ENCODE results near the gene UNC5B.

Gene UNC5B

GRCh38 chr10:71254834-71255549 lies 42.6 kb downstream of the UNC5B start:
- no peak overlapping the region for H3K4me3 ChIP-seq (ENCODE audit: control insufficient read depth in 1 of 7, extremely low read depth in 1 of 7, insufficient read depth in 4 of 7, low read depth in 2 of 7, low read length in 6 of 7)
- no peaks in the 10 kb centered on the region for H3K9me3 ChIP-seq (ENCODE audit: control extremely low read depth in 1 of 5, control insufficient read depth in 4 of 5, insufficient read depth in 2 of 5, low read depth in 1 of 5, low read length in 4 of 5)
- no peak overlapping the region for H3K27ac ChIP-seq (ENCODE audit: insufficient read depth in 1 of 2, low read depth in 1 of 2, low read length in 2 of 2, poor library complexity in 1 of 2, severe bottlenecking in 2 of 2)
- H3K36me3 ChIP-seq (ENCODE audit: control insufficient read depth in 4 of 4, insufficient read depth in 4 of 4, low read length in 3 of 4), result no peaks in the 10 kb centered on the region
- H3K4me1 ChIP-seq (ENCODE audit: control extremely low read depth in 1 of 4, control insufficient read depth in 4 of 4, insufficient read depth in 4 of 4, low read length in 3 of 4), result peaks cover 0 to 18% (median 8%) of the 10 kb centered on the region in 4 experiments
- ChIA-PET CTCF (interaction anchor here (1.2 to 1.5 kb wide), 3 partner anchors 9 to 29 kb away, joined by 4 to 9 read pairs (median 4); no protein-coding TSS in a partner anchor), POLR2A (no interaction called here)
- 96% methylated on average over 6 of the region's 9 CpGs for WGBS (ENCODE audit: insufficient coverage)
- no peak for DNase-seq
- no peaks in the 10 kb centered on the region for H3K27me3 ChIP-seq (replicated peaks in 2 of 5; ENCODE audit: control insufficient read depth in 4 of 5, insufficient read depth in 5 of 5, low read length in 4 of 5)

- no peaks in the 10 kb centered on the region for H3K9me3 ChIP-seq (ENCODE audit: control extremely low read depth in 1 of 5, control insufficient read depth in 4 of 5, insufficient read depth in 2 of 5, low read depth in 1 of 5, low read length in 4 of 5)
- no peaks in the 10 kb centered on the region for H3K36me3 ChIP-seq (ENCODE audit: control insufficient read depth in 4 of 4, insufficient read depth in 4 of 4, low read length in 3 of 4)
- POLR2A ChIA-PET, result no interaction called here
- no peaks in the 10 kb centered on the region for H3K27me3 ChIP-seq (replicated peaks in 2 of 5; ENCODE audit: control insufficient read depth in 4 of 5, insufficient read depth in 5 of 5, low read length in 4 of 5)
- DNase-seq, result no peak
- WGBS (ENCODE audit: insufficient coverage), result 100% methylated on average over 3 of the region's 4 CpGs
- no peak overlapping the region for H3K4me3 ChIP-seq (ENCODE audit: control insufficient read depth in 1 of 7, extremely low read depth in 1 of 7, insufficient read depth in 4 of 7, low read depth in 2 of 7, low read length in 6 of 7)
- H3K4me1 ChIP-seq (ENCODE audit: control extremely low read depth in 1 of 4, control insufficient read depth in 4 of 4, insufficient read depth in 4 of 4, low read length in 3 of 4), result peaks cover 0 to 15% (median 8%) of the 10 kb centered on the region in 4 experiments
- H3K27ac ChIP-seq (ENCODE audit: insufficient read depth in 1 of 2, low read depth in 1 of 2, low read length in 2 of 2, poor library complexity in 1 of 2, severe bottlenecking in 2 of 2), result no peak overlapping the region
- CTCF ChIA-PET, result interaction anchor here (0.9 to 1.5 kb wide), 4 partner anchors 9 to 29 kb away, joined by 4 to 9 read pairs (median 4); no protein-coding TSS in a partner anchor
These were observed 43.1 kb downstream of the UNC5B start for GRCh38 chr10:71255550-71255807.

GRCh38 chr10:71255808-71256660 lies 43.7 kb downstream of the UNC5B start:
- WGBS (ENCODE audit: insufficient coverage), result 88% methylated on average over 16 of the region's 17 CpGs
- ChIA-PET POLR2A (no interaction called here), CTCF (interaction anchor here (0.9 to 2.5 kb wide), 6 partner anchors 8 to 28 kb away, joined by 3 to 9 read pairs (median 4); no protein-coding TSS in a partner anchor)
- Histone ChIP-seq H3K4me3 (ENCODE audit: control insufficient read depth in 1 of 7, extremely low read depth in 1 of 7, insufficient read depth in 4 of 7, low read depth in 2 of 7, low read length in 6 of 7) (no peak overlapping the region), H3K36me3 (ENCODE audit: control insufficient read depth in 4 of 4, insufficient read depth in 4 of 4, low read length in 3 of 4) (no peaks in the 10 kb centered on the region), H3K4me1 (ENCODE audit: control extremely low read depth in 1 of 4, control insufficient read depth in 4 of 4, insufficient read depth in 4 of 4, low read length in 3 of 4) (peaks cover 0 to 15% (median 8%) of the 10 kb centered on the region in 4 experiments), H3K9me3 (ENCODE audit: control extremely low read depth in 1 of 5, control insufficient read depth in 4 of 5, insufficient read depth in 2 of 5, low read depth in 1 of 5, low read length in 4 of 5) (no peaks in the 10 kb centered on the region), H3K27me3 (replicated peaks in 2 of 5; ENCODE audit: control insufficient read depth in 4 of 5, insufficient read depth in 5 of 5, low read length in 4 of 5) (no peaks in the 10 kb centered on the region), H3K27ac (ENCODE audit: insufficient read depth in 1 of 2, low read depth in 1 of 2, low read length in 2 of 2, poor library complexity in 1 of 2, severe bottlenecking in 2 of 2) (no peak overlapping the region)
- DNase-seq, result no peak

GRCh38 chr10:71256661-71257318 lies 44.4 kb downstream of the UNC5B start:
- Histone ChIP-seq H3K27me3 (replicated peaks in 2 of 5; ENCODE audit: control insufficient read depth in 4 of 5, insufficient read depth in 5 of 5, low read length in 4 of 5) (no peaks in the 10 kb centered on the region), H3K27ac (ENCODE audit: insufficient read depth in 1 of 2, low read depth in 1 of 2, low read length in 2 of 2, poor library complexity in 1 of 2, severe bottlenecking in 2 of 2) (no peak overlapping the region), H3K4me3 (ENCODE audit: control insufficient read depth in 1 of 7, extremely low read depth in 1 of 7, insufficient read depth in 4 of 7, low read depth in 2 of 7, low read length in 6 of 7) (no peak overlapping the region), H3K4me1 (ENCODE audit: control extremely low read depth in 1 of 4, control insufficient read depth in 4 of 4, insufficient read depth in 4 of 4, low read length in 3 of 4) (peaks cover 0 to 15% (median 8%) of the 10 kb centered on the region in 4 experiments), H3K9me3 (ENCODE audit: control extremely low read depth in 1 of 5, control insufficient read depth in 4 of 5, insufficient read depth in 2 of 5, low read depth in 1 of 5, low read length in 4 of 5) (no peaks in the 10 kb centered on the region), H3K36me3 (ENCODE audit: control insufficient read depth in 4 of 4, insufficient read depth in 4 of 4, low read length in 3 of 4) (no peaks in the 10 kb centered on the region)
- CTCF ChIA-PET, result interaction anchor here (0.9 to 5.0 kb wide), 4 partner anchors 9 to 28 kb away, joined by 3 to 23 read pairs (median 6); no protein-coding TSS in a partner anchor
- DNase-seq, result peak in 2 of 3 donors; percentile 56 to 66
- 78% methylated on average over 3 of the region's 8 CpGs for WGBS (ENCODE audit: insufficient coverage)
- POLR2A ChIA-PET, result no interaction called here

- Histone ChIP-seq H3K4me1 (ENCODE audit: control extremely low read depth in 1 of 4, control insufficient read depth in 4 of 4, insufficient read depth in 4 of 4, low read length in 3 of 4) (peaks cover 0 to 15% (median 8%) of the 10 kb centered on the region in 4 experiments), H3K27ac (ENCODE audit: insufficient read depth in 1 of 2, low read depth in 1 of 2, low read length in 2 of 2, poor library complexity in 1 of 2, severe bottlenecking in 2 of 2) (no peak overlapping the region), H3K36me3 (ENCODE audit: control insufficient read depth in 4 of 4, insufficient read depth in 4 of 4, low read length in 3 of 4) (no peaks in the 10 kb centered on the region), H3K4me3 (ENCODE audit: control insufficient read depth in 1 of 7, extremely low read depth in 1 of 7, insufficient read depth in 4 of 7, low read depth in 2 of 7, low read length in 6 of 7) (no peak overlapping the region), H3K27me3 (replicated peaks in 2 of 5; ENCODE audit: control insufficient read depth in 4 of 5, insufficient read depth in 5 of 5, low read length in 4 of 5) (no peaks in the 10 kb centered on the region), H3K9me3 (ENCODE audit: control extremely low read depth in 1 of 5, control insufficient read depth in 4 of 5, insufficient read depth in 2 of 5, low read depth in 1 of 5, low read length in 4 of 5) (no peaks in the 10 kb centered on the region)
- CTCF ChIA-PET, result interaction anchor here (0.9 to 5.0 kb wide), 5 partner anchors 8 to 27 kb away, joined by 3 to 23 read pairs (median 3); no protein-coding TSS in a partner anchor
- 89% methylated on average over 10 of the region's 11 CpGs for WGBS (ENCODE audit: insufficient coverage)
- POLR2A ChIA-PET, result no interaction called here
- no peak for DNase-seq
These were observed 45.1 kb downstream of the UNC5B start for GRCh38 chr10:71257319-71257997.

- WGBS (ENCODE audit: insufficient coverage), result 90% methylated on average over 4 of the region's 4 CpGs
- H3K4me3 ChIP-seq (ENCODE audit: control insufficient read depth in 1 of 7, extremely low read depth in 1 of 7, insufficient read depth in 4 of 7, low read depth in 2 of 7, low read length in 6 of 7), result no peak overlapping the region
- POLR2A ChIA-PET, result no interaction called here
- no peaks in the 10 kb centered on the region for H3K9me3 ChIP-seq (ENCODE audit: control extremely low read depth in 1 of 5, control insufficient read depth in 4 of 5, insufficient read depth in 2 of 5, low read depth in 1 of 5, low read length in 4 of 5)
- H3K27ac ChIP-seq (ENCODE audit: insufficient read depth in 1 of 2, low read depth in 1 of 2, low read length in 2 of 2, poor library complexity in 1 of 2, severe bottlenecking in 2 of 2), result no peak overlapping the region
- no peaks in the 10 kb centered on the region for H3K27me3 ChIP-seq (replicated peaks in 2 of 5; ENCODE audit: control insufficient read depth in 4 of 5, insufficient read depth in 5 of 5, low read length in 4 of 5)
- CTCF ChIA-PET, result interaction anchor here (0.9 to 5.0 kb wide), 5 partner anchors 7 to 26 kb away, joined by 3 to 23 read pairs (median 3); no protein-coding TSS in a partner anchor
- H3K36me3 ChIP-seq (ENCODE audit: control insufficient read depth in 4 of 4, insufficient read depth in 4 of 4, low read length in 3 of 4), result no peaks in the 10 kb centered on the region
- DNase-seq, result no peak
- H3K4me1 ChIP-seq (ENCODE audit: control extremely low read depth in 1 of 4, control insufficient read depth in 4 of 4, insufficient read depth in 4 of 4, low read length in 3 of 4), result peaks cover 0 to 15% (median 8%) of the 10 kb centered on the region in 4 experiments
These were observed 45.7 kb downstream of the UNC5B start for GRCh38 chr10:71258046-71258445.

Data from common myeloid progenitor, CD34-positive (primary cell).